Suprapubic skin (tissue), 4 donors: ENCODE measurements around the gene LDB2. TPM values are rescaled to one million over a fixed set of nuclear protein-coding genes. Genes with fewer than 3 reads are reported as not detected.
"Not testable (repeated sequence)": the region's sequence is repeated elsewhere in the genome, so short reads cannot be mapped to it uniquely, and the experiment has no call there.

Experiments
- DNase-seq, 2 donors: peaks; one replicate each; pipeline ENCODE4 v3.0.0-alpha.2; 2019; ENCODE audit warnings: low spot score in 2 of 2
- H3K27ac ChIP-seq: fragments of 200-600 bp; sonication (generic); one replicate; pipeline ENCODE4 v1.5.1; 2019
- H3K27me3 ChIP-seq: fragments of 200-600 bp; sonication (generic); one replicate; pipeline ENCODE4 v1.5.1; 2019
- H3K36me3 ChIP-seq: fragments of 200-600 bp; sonication (generic); one replicate; pipeline ENCODE4 v1.5.1; 2019
- H3K4me1 ChIP-seq: fragments of 200-600 bp; sonication (generic); one replicate; pipeline ENCODE4 v1.5.1; 2019
- H3K4me3 ChIP-seq: fragments of 200-600 bp; sonication (generic); one replicate; pipeline ENCODE4 v1.5.1; 2019; ENCODE audit warnings: mild to moderate bottlenecking
- H3K9me3 ChIP-seq: fragments of 200-600 bp; sonication (generic); one replicate; pipeline ENCODE4 v1.5.1; 2019
- EP300 ChIP-seq: sonication (generic); formaldehyde crosslinking; IDR thresholded peaks from one replicate; pipeline ENCODE4 v1.6.1; 2017; ENCODE audit warnings: antibody characterized with exemption
- POLR2A ChIP-seq, 2 donors: fragments of 450-650 bp; IDR thresholded peaks; one replicate each; pipeline ENCODE4 v1.6.1; 2017; ENCODE audit warnings: antibody characterized with exemption in 2 of 2, mild to moderate bottlenecking in 2 of 2, moderate library complexity in 2 of 2
- POLR2AphosphoS5 ChIP-seq, 3 donors: sonication (generic); formaldehyde crosslinking; IDR thresholded peaks; one replicate each; pipeline ENCODE4 v1.6.1; 2017; ENCODE audit warnings: antibody characterized with exemption in 3 of 3
- WGBS: methylation state at CpG from one replicate; pipeline ENCODE4 v1.1.5; 2018; 5-methylcytosine and 5-hydroxymethylcytosine counted together
- total RNA-seq, 4 donors: library from RNA; depleted of rRNA; stranded (reverse); fragments of >200 nt; gene quantifications; one replicate each; pipeline ENCODE4 v1.1.0, GENCODE V29; 2016
- TF ChIP-seq, protein P1 (sequence below), 2 donors: fragments of 200-600 bp in 1 of 2; fragments of 450-650 bp in 1 of 2; sonication (generic) in 1 of 2; IDR thresholded peaks; one replicate each; pipeline ENCODE4 v1.5.1; 2016 to 2019; ENCODE audit warnings: antibody characterized with exemption in 2 of 2, mild to moderate bottlenecking in 1 of 2, moderate library complexity in 1 of 2

LDB2 gene
- total RNA-seq, 4 donors from 2014 or later = 4.7 to 17.7 (median 9.9) TPM

DNA sequence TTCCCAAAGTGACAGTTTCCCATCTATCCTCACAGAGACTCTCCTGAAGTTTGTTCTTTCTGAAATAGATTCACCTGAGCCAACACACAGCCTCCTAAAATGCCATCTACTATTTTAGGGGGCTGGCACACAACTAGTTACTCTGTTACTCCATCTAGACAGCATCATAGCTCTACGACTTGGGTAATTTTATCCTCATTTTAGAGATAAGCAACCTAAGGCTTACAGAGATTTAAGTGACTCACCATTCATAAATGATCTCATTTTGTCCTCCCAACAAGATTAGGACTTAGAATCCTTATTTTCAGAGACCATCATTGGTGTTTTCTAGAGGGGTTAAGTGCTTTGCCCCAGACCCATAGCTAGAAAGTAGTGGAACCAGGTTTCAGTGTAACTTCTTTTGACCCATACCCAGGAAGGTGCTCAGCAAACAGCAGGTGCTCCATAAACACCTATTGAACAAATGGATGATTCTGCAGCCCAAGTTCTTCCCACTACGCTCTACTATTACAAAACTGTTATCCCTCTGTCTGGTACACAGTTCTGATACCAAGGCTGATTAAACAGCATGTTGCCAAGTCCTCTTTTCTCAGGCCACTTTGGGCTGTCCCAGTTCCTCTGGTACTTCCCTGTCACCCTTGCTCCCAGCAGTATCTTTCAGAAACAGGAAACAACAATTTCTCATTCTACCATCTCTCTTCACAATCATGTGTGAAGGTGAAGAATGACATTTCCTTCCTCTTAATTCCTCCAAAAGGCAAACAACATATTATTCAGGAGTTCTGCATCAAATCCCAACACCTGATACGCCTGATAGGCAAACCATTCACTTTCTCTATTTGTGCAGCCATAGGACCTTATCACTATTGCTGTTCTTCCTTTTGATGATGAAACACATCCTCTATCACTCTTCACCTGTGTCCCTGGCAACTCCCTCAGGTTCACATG lies 367.5 kb downstream of the LDB2 start:
- H3K4me1 ChIP-seq = peaks cover 16% of the 10 kb centered on the region
- no peaks in the 10 kb centered on the region for H3K9me3 ChIP-seq
- H3K27ac ChIP-seq = no peak overlapping the region
- H3K27me3 ChIP-seq = no peaks in the 10 kb centered on the region
- no peaks in the 10 kb centered on the region for H3K36me3 ChIP-seq
- WGBS = 79% methylated on average over 3 of the region's 3 CpGs
- TF ChIP-seq, protein P1, sequence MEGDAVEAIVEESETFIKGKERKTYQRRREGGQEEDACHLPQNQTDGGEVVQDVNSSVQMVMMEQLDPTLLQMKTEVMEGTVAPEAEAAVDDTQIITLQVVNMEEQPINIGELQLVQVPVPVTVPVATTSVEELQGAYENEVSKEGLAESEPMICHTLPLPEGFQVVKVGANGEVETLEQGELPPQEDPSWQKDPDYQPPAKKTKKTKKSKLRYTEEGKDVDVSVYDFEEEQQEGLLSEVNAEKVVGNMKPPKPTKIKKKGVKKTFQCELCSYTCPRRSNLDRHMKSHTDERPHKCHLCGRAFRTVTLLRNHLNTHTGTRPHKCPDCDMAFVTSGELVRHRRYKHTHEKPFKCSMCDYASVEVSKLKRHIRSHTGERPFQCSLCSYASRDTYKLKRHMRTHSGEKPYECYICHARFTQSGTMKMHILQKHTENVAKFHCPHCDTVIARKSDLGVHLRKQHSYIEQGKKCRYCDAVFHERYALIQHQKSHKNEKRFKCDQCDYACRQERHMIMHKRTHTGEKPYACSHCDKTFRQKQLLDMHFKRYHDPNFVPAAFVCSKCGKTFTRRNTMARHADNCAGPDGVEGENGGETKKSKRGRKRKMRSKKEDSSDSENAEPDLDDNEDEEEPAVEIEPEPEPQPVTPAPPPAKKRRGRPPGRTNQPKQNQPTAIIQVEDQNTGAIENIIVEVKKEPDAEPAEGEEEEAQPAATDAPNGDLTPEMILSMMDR (IDR thresholded peaks at IDR 0.05) = no peak
- TF ChIP-seq EP300 = no peak
- no peak for TF ChIP-seq POLR2A (IDR thresholded peaks at IDR 0.05)
- TF ChIP-seq POLR2AphosphoS5 (IDR thresholded peaks at IDR 0.05) = no peak
- DNase-seq = no peak
- H3K4me3 ChIP-seq = no peak overlapping the region

DNA sequence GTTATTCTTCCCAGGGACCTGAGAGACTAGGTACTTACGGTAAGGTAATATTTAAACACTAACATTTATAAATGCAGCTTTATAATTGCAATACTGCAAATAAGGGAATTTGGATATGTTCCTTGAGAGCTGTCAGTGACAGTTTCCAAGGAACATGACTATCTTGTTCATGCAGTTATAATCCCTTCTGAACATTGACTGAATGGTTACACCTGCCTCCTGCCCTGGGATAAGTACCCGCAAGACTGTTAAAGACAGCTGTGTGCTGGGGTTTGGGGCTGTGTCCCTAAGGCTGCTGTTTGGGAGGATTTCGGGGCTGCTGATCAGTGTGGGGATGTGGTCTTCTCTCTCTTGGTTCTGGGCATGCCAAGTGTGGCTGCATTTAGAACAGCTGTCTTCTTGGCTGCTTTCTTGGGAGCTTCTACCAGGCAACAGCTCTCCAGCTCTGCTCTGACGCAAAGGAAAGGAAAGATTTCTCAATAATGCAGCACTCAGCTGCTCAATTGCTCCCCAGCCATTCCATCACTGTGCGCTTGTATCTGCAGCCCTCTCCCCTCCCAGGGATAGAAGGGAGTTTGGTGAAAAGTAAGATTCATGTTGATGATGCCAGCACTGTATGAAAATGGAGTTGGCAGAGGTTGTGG lies 373.4 kb downstream of the LDB2 start:
- no peak for TF ChIP-seq POLR2A (IDR thresholded peaks at IDR 0.05)
- TF ChIP-seq, protein P1 (IDR thresholded peaks at IDR 0.05) = no peak
- no peak for TF ChIP-seq POLR2AphosphoS5 (IDR thresholded peaks at IDR 0.05)
- TF ChIP-seq EP300 = no peak
- no peak overlapping the region for H3K4me3 ChIP-seq
- no peaks in the 10 kb centered on the region for H3K4me1 ChIP-seq
- H3K36me3 ChIP-seq = no peaks in the 10 kb centered on the region
- H3K27ac ChIP-seq = no peak overlapping the region
- WGBS = 70% methylated on average over 5 of the region's 5 CpGs
- no peak for DNase-seq
- H3K9me3 ChIP-seq = no peaks in the 10 kb centered on the region
- no peaks in the 10 kb centered on the region for H3K27me3 ChIP-seq

DNA sequence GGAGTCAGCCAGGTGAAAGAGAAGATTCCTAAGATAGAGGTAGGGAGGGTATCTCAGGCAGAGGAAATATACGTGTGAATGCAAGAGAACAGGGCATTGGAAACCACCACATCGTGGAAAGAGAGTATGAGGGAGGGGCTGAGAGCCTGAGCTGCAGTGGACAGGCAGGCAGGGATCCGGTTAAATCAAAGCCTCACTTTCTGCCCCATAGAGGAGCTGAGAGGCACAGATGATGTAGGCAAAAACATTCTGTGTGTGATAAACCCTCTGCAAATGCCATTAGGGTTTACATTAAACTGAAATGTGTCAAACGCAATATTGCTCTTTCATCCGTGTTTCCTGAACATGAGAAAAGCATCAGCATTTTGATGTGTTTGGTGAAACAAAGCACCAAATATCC lies 374.0 kb downstream of the LDB2 start:
- WGBS = 63% methylated on average over 5 of the region's 5 CpGs
- Histone ChIP-seq H3K4me1 (no peaks in the 10 kb centered on the region), H3K36me3 (no peaks in the 10 kb centered on the region), H3K9me3 (no peaks in the 10 kb centered on the region), H3K4me3 (no peak overlapping the region), H3K27me3 (no peaks in the 10 kb centered on the region), H3K27ac (no peak overlapping the region)
- TF ChIP-seq POLR2AphosphoS5 (IDR thresholded peaks at IDR 0.05) (no peak), POLR2A (IDR thresholded peaks at IDR 0.05) (no peak), EP300 (no peak)
- TF ChIP-seq, protein P1 (IDR thresholded peaks at IDR 0.05) = no peak
- DNase-seq = no peak

DNA sequence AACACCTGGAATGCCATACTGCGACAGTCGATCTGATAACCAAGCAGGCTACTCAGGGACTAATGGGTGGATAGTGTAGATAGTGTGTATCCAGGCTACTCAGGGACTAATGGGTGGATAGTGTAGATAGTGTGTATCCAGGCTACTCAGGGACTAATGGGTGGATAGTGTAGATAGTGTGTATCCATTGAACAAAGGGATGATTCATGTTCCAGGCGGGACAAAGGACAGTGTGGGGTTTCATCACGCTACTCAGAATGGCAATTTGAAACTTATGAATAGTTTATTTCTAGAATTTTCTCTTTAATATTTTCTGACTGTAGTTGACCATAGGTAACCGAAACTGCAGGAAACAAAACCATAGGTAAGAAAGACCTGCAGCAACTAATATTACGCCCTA lies 374.9 kb downstream of the LDB2 start:
- H3K36me3 ChIP-seq, DNase-seq, H3K4me1 ChIP-seq, H3K4me3 ChIP-seq, H3K27ac ChIP-seq, H3K9me3 ChIP-seq, H3K27me3 ChIP-seq: not testable (repeated sequence)
- WGBS = 89% methylated on average over 6 of the region's 6 CpGs

DNA sequence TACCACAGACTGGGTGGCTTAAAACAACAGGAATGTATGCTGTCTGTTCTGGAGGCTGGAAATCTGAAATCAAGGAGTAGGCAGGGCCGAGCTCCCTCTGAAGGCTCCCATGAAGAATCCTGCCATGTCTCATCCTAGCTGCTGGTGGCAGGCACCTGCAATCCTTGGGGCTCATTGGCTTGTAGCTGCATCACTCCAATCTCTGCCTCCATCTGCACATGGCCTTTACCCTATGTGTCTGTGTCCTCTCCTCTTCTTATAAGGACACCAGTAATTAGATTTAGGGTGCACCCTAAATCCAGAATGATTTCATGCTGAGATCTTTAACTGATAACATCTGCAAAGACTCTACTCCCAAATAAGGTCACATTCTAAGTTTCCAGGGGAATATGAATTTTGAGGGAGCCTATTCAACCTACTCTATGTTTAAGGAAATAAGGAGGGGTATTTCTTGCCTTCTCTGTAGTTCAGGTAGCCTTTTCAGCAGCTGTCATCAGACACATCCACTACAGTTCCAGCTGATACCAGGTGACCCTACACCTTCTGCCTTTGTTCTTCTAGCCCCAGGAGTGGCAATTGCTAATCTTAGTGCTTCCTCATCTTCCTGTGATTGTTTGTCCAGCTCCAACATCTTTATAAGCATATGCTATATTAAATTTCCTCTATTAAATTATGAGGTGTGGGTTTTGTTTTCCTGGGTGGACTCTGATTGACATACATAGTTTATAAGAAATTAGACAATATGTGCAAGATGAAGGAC lies 377.1 kb downstream of the LDB2 start:
- TF ChIP-seq EP300 (no peak), POLR2A (IDR thresholded peaks at IDR 0.05) (no peak), POLR2AphosphoS5 (IDR thresholded peaks at IDR 0.05) (no peak)
- TF ChIP-seq, protein P1 (IDR thresholded peaks at IDR 0.05) = no peak
- no peak overlapping the region for H3K27ac ChIP-seq
- no peaks in the 10 kb centered on the region for H3K27me3 ChIP-seq
- no peaks in the 10 kb centered on the region for H3K36me3 ChIP-seq
- H3K9me3 ChIP-seq = no peaks in the 10 kb centered on the region
- DNase-seq = no peak
- 57% methylated on average over 1 of the region's 1 CpG for whole genome bisulfite sequencing
- H3K4me3 ChIP-seq = no peak overlapping the region
- no peaks in the 10 kb centered on the region for H3K4me1 ChIP-seq
